C4-2B (cell line): ENCODE data around the gene C9orf78.

ENCODE experiments used
- CTCF ChIP-seq: fragments of 450-650 bp; conservative IDR thresholded peaks from 2 replicates; pipeline ENCODE4 v1.5.1; 2017; ENCODE audit warnings: mild to moderate bottlenecking
- ZFX ChIP-seq: fragments of 450-650 bp; IDR thresholded peaks from 2 replicates; pipeline ENCODE4 v1.6.1; 2017

DNA sequence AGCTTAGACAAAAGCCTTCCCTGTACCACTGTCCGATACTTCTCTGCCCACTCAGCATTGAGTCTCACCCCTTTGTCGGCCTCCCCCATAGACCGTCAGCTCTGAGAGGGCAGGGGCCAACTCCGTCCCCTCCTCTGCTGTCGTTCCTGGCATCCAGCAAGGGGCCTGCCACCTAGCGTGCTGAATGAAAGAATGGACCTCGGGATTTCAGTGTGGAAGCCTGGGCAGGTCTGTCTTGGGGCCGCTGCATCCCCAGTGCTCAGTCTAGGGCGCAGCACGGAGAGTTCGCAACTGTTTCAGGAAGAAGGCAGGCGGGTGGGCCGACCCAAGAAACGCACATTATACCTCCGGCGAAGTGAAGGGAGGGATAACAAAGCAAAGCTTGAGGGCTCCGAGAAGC is 33.6 kb downstream of the C9orf78 start:
- no peak for TF ChIP-seq CTCF
- TF ChIP-seq ZFX: no peak
